Measurements from ENCODE around the gene CDK8.
"Not testable (repeated sequence)": the region's sequence is repeated elsewhere in the genome, so short reads cannot be mapped to it uniquely, and the experiment has no call there.

The CDK8 gene

DNA sequence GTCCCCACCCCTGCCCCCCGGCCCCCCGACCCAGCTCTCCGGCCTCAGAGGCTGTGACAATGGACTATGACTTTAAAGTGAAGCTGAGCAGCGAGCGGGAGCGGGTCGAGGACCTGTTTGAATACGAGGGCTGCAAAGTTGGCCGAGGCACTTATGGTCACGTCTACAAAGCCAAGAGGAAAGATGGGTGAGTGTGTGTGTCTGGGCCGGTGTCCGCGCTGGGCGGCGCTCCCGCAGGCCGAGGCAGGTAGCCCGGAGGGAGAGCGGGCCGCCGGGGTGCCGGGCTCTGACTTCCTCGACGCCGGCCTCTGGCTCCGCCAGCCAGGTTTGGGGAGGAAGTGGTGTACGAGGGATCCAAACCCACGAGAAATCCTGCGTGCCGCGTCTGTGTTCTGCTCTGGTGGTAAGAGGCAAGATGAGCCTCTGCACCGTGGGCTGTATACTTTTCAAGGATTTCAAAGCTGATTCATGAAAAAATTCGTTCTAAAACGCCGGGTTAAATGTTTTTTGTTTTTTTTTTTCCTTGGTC lies 718 bp downstream of the CDK8 start:
- no peak for DNase-seq

GRCh38 chr13:26255115-26255514 lies 1.2 kb downstream of the CDK8 start:
- no peak for DNase-seq

GRCh38 chr13:26255691-26256277 lies 1.9 kb downstream of the CDK8 start:
- no peak for DNase-seq

- no peak for DNase-seq
Observed at GRCh38 chr13:26257049-26257448, 3.1 kb downstream of the CDK8 start.

GRCh38 chr13:26259634-26260033 lies 5.7 kb downstream of the CDK8 start:
- no peak for DNase-seq

DNA sequence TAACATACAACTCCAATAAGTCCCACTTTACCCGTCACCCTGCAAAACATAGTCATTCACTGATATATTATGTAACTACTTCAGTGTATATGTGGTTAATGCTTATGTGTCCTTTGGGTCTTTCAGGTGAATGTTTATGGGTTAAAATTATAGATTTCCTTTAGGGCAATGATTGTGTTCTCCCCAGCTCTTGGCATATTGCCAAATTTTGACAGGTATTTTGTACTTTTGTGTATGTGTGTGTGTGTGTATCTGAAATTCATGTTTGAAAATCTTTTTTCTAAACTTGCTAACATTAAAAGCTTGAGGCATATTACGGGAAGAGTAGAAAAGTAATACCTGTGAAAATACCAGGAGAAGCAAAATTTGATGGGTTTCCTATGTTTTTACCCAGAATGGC lies 8.2 kb downstream of the CDK8 start:
- DNase-seq = no peak

DNA sequence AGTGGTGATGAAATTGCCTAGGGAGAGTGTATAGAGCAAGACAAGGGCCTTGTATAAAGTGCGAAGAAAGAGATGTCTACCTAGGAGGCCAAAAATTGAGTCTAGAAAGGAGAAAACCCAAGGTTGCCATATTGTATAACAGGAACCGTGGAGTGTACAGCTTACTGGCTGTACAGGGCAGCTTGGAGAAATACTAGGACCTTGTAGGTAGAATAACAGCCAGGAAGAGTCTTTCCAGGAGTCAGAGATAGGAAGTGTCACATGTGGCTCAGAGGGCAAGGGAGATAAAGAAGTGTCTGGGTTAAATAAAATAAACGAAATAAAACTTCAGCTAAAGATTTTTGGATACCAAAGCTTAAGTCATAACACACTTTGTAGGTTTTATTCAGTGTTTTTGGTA lies 12.4 kb downstream of the CDK8 start:
- DNase-seq = no peak

GRCh38 chr13:26270707-26271106 lies 16.8 kb downstream of the CDK8 start:
- DNase-seq = no peak

DNA sequence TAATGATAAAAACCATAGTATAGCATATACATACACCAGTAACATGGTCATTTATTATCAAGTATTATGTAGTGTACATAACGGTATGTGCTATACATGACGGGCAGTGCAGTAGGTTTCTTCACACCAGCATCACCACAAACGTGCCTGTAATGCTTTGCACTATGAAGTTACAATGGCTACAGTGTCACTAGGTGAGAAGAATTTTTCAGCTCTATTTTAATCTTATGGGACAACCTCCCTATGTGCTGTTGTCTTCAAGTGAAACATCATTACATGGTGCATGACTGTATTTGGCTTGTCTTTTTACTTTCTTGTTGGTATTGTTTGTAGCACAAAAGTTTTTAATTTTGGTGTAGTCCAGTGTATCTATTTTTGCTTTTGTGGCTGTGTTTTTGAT lies 18.7 kb downstream of the CDK8 start:
- no peak for DNase-seq

- no peak for DNase-seq
Observed at GRCh38 chr13:26280295-26280694, 26.4 kb downstream of the CDK8 start.

GRCh38 chr13:26280822-26281221 lies 26.9 kb downstream of the CDK8 start:
- DNase-seq = no peak

GRCh38 chr13:26285911-26286310 lies 32.0 kb downstream of the CDK8 start:
- not testable (repeated sequence) for DNase-seq

DNA sequence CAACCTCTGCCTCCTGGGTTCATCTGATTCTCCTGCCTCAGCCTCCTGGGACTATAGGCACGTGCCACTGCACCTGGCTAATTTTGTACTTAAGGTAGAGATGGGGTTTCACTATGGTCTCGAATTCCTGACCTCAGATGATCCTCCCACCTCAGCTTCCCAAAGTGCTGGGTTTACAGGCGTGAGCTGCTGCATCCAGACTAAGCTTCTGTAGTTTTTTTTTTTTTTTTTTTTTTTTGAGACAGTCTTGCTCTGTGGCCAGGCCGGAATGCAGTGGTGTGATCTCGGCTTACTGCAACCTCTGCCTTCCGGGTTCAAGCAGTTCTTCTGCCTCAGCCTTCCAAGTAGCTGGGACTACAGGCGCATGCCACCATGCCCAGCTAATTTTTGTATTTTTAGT lies 34.9 kb downstream of the CDK8 start:
- not testable (repeated sequence) for DNase-seq

GRCh38 chr13:26295812-26296211 lies 41.9 kb downstream of the CDK8 start:
- DNase-seq = no peak

DNA sequence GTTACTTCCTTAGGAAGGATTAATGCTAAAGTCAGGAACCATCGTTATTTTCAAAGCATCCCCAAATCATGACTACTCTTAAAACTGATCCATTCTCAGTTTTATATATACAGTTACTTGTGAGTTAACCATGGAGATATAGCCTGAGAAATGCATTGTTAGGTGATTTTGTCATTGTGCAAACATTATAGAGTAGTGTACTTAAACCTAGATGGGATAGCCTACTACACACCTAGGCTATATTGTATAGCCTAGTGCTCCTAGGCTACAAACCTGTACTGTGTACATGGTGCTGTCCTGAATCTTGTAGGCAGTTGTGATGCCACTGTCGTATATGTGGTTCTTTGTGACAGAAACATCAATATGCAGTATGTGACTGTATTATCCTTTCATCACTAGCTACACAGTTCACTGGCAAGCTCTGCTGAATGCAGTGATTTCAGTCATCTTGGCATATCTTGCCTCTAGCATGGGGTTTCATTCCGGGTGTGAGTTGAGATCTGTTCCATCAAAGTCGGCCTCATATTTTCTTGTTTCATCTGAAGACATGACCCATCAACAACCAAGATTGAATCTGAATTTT lies 45.3 kb downstream of the CDK8 start:
- DNase-seq = no peak

- no peak for DNase-seq
Observed at GRCh38 chr13:26300140-26300539, 46.2 kb downstream of the CDK8 start.

- no peak for DNase-seq
Observed at GRCh38 chr13:26305676-26306075, 51.7 kb downstream of the CDK8 start.

DNA sequence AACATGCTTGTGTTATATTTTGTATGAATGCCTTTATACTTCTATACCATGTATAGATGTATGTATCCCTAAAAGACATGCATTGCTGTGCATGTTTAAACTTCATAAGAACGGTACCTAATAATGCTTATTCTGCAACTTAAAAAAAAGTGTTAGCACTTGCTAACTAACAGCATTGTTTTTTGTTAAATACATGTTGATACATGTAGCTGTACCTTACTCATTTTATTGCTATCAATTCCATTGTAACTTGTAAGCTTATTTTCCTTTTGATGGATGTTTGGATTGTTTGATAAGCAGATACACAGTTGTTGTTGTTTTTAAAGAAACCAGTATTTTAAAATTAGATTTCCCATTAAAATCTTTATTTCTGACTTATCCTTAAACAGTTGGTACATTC lies 53.8 kb downstream of the CDK8 start:
- DNase-seq = no peak

DNA sequence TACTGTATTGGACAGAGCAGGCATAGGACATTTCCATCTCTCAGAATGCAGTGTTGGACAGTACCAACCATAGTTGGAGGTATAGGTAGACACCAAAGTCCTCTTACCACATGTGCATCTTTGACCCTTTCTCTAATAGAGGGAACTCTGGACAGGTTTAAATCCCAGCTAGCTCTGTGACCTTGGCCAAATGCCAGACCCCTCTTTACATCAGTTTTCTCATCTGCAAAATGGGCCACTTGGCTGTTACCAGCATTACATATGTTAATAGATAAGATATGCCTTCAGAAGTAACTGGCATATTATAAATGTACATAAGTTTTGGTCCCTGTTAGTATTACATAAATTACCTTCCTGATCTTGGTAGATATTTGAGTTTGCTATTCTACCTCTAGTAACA lies 54.3 kb downstream of the CDK8 start:
- no peak for DNase-seq

DNA sequence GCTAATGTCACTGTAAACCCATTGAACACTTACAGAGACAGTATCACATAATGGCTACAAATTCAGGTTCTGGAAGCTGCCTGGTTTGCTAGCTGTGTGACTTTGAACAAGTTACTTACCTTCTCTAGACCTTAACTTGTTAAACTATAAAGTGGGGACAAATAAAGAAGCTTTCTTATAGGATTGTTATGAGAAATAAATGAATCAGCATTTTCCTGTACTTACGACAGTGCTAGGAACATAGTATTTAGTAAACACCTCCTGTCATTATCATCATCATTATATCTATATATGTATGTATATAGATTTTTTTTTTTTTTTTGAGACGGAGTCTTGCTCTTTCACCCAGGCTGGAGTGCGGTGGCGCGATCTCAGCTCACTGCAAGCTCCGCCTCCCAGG lies 54.9 kb downstream of the CDK8 start:
- no peak for DNase-seq

GRCh38 chr13:26310003-26310402 lies 56.1 kb downstream of the CDK8 start:
- no peak for DNase-seq

GRCh38 chr13:26310470-26310869 lies 56.5 kb downstream of the CDK8 start:
- no peak for DNase-seq

DNA sequence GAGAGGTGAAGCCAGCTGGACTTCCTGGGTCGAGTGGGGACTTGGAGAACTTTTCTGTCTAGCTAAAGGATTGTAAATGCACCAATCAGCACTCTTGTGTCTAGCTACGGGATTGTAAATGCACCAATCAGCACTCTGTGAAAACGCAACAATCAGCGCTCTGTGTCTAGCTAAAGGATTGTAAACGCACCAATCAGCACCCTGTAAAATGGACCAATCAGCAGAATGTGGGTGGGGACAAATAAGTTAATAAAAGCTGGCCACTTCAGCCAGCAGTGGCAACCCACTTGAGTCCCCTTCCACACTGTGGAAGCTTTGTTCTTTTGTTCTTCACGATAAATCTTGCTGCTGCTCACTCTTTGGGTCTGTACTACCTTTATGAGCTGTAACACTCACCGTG lies 58.1 kb downstream of the CDK8 start:
- not testable (repeated sequence) for DNase-seq

DNA sequence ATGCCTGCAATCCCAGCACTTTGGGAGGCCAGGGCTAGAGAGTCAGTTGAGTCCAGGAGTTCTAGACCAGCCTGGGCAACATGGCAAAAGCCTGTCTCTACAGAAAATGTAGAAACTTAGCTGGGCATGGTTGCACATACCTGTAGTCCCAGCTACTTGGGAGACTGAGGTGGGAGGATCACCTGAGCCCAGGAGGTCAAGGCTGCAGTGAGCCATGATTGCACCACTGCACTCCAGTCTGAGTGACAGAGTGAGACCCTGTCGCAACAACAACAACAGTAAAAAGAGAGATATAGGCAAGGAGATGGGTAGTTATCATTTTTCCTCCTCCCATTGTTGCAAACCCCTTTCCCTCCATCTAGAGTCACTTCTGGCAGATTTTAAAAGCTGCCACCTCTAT lies 62.2 kb downstream of the CDK8 start:
- DNase-seq = not testable (repeated sequence)

- DNase-seq = no peak
Observed at GRCh38 chr13:26320766-26321165, 66.8 kb downstream of the CDK8 start.
